HepG2 (cell line): ENCODE measurements around the gene TAF13. TPM values are rescaled to one million over a fixed set of nuclear protein-coding genes. Genes with fewer than 3 reads are reported as not detected.
A peak's percentile ranks its signal among the peaks of the same experiment; 100 is the strongest.

Experiments used
- FOXA1 ChIP-seq, 2 experiments: fragments of 450-650 bp in 1 of 2; sonication (generic) in 1 of 2; formaldehyde crosslinking in 1 of 2; IDR thresholded peaks; 2 replicates each; pipeline versions ENCODE4 v1.4.0 to v1.6.1; 2016 to 2020; ENCODE audit warnings: missing genetic modification reagents in 1 of 2
- FOXK1 ChIP-seq: sonication (generic); formaldehyde crosslinking; IDR thresholded peaks from 2 replicates; pipeline ENCODE4 v1.4.0; 2020; ENCODE audit warnings: low read depth, missing genetic modification reagents, borderline replicate concordance
- MEF2D ChIP-seq: sonication (generic); formaldehyde crosslinking; IDR thresholded peaks from 2 replicates; pipeline ENCODE4 v1.5.1; 2020; ENCODE audit warnings: mild to moderate bottlenecking, missing genetic modification reagents
- PAF1 ChIP-seq: IDR thresholded peaks from 2 replicates; pipeline ENCODE4 v1.6.1; 2016; ENCODE audit warnings: missing genetic modification reagents, missing compliant biosample characterization
- RAD21 ChIP-seq: fragments of 450-650 bp; formaldehyde crosslinking; IDR thresholded peaks from 2 replicates; pipeline ENCODE4 v1.5.0; 2020; ENCODE audit warnings: mild to moderate bottlenecking
- SAFB2 ChIP-seq: sonication (generic); formaldehyde crosslinking; IDR thresholded peaks from 2 replicates; pipeline ENCODE4 v1.5.1; 2020; ENCODE audit warnings: missing genetic modification reagents, low read depth, mild to moderate bottlenecking, borderline replicate concordance
- SKI ChIP-seq: fragments of 450-650 bp; IDR thresholded peaks from one replicate; pipeline ENCODE4 v1.6.1; 2018; ENCODE audit warnings: mild to moderate bottlenecking; ENCODE audit not compliant: partially characterized antibody
- SRSF1 ChIP-seq: fragments of 200-400 bp; formaldehyde crosslinking; optimal IDR thresholded peaks from 2 replicates; pipeline ENCODE3; 2017; ENCODE audit warnings: mild to moderate bottlenecking, low read depth, low read length, moderate library complexity
- TCF7 ChIP-seq: sonication (generic); IDR thresholded peaks from 2 replicates; pipeline ENCODE4 v1.6.1; 2016; ENCODE audit warnings: antibody characterized with exemption, low read depth
- ZMYM2 ChIP-seq: sonication (generic); formaldehyde crosslinking; IDR thresholded peaks from 2 replicates; pipeline ENCODE4 v1.8.0; 2022; ENCODE audit warnings: mild to moderate bottlenecking, missing genetic modification reagents
- ZNF124 ChIP-seq: sonication (generic); formaldehyde crosslinking; IDR thresholded peaks from 2 replicates; pipeline ENCODE4 v1.4.0; 2020; ENCODE audit warnings: missing genetic modification reagents
- ZNF253 ChIP-seq: sonication (generic); formaldehyde crosslinking; IDR thresholded peaks from 2 replicates; pipeline ENCODE4 v1.8.0; 2022; ENCODE audit warnings: mild to moderate bottlenecking, missing genetic modification reagents, borderline replicate concordance
- ZNF264 ChIP-seq: sonication (generic); formaldehyde crosslinking; IDR thresholded peaks from 2 replicates; pipeline ENCODE4 v1.4.0; 2020; ENCODE audit warnings: missing genetic modification reagents
- ZNF430 ChIP-seq: sonication (generic); formaldehyde crosslinking; IDR thresholded peaks from 2 replicates; pipeline ENCODE4 v1.9.0; 2021; ENCODE audit warnings: mild to moderate bottlenecking, missing genetic modification reagents
- ZNF432 ChIP-seq: sonication (generic); formaldehyde crosslinking; IDR thresholded peaks from 2 replicates; pipeline ENCODE4 v1.5.0; 2020; ENCODE audit warnings: missing genetic modification reagents, mild to moderate bottlenecking, borderline replicate concordance
- ZNF614 ChIP-seq: IDR thresholded peaks from 2 replicates; pipeline ENCODE4 v1.6.1; 2018; ENCODE audit warnings: missing biosample characterization, missing genetic modification reagents, inconsistent platforms, borderline replicate concordance
- ZNF83 ChIP-seq: sonication (generic); formaldehyde crosslinking; IDR thresholded peaks from 2 replicates; pipeline ENCODE4 v1.4.0; 2020; ENCODE audit warnings: missing genetic modification reagents, mild to moderate bottlenecking, borderline replicate concordance
- ZSCAN9 ChIP-seq: IDR thresholded peaks from 2 replicates; pipeline ENCODE4 v1.6.1; 2016; ENCODE audit warnings: borderline replicate concordance
- polyA plus RNA-seq, 8 experiments: library from polyadenylated mRNA; depleted of rRNA in 3 of 8; stranded (reverse) in 7 of 8; unstranded in 1 of 8; fragments of >200 nt; fragmentation: Illumina TruSeq in 4 of 8; extraction: Trizol in 4 of 8; gene quantifications; 2 replicates each; pipeline versions ENCODE4 v1.2.1 to v1.2.3, GENCODE V29; 2011 to 2016; ENCODE audit warnings: low read depth in 4 of 8, missing spikeins in 1 of 8, mixed read lengths in 1 of 8; ENCODE audit not compliant: insufficient read depth in 1 of 8
- total RNA-seq, 5 experiments: library from RNA; depleted of rRNA; stranded (reverse); fragments of >200 nt; fragmentation: Illumina TruSeq; extraction: Trizol; gene quantifications; 2 replicates each; pipeline ENCODE4 v1.2.3, GENCODE V29; 2016; ENCODE audit warnings: low read depth in 1 of 5
- TF ChIP-seq, protein P1 (sequence below): sonication (generic); formaldehyde crosslinking; IDR thresholded peaks from 2 replicates; pipeline ENCODE4 v1.4.0; 2020; ENCODE audit warnings: missing genetic modification reagents, mild to moderate bottlenecking, borderline replicate concordance
- TF ChIP-seq, protein P2 (sequence below): IDR thresholded peaks from 2 replicates; pipeline ENCODE4 v1.6.1; 2012; ENCODE audit warnings: low read depth, low read length, improper control_type of control experiment
- TF ChIP-seq, protein P3 (sequence below): sonication (generic); formaldehyde crosslinking; IDR thresholded peaks from 2 replicates; pipeline ENCODE4 v1.5.1; 2020; ENCODE audit warnings: mild to moderate bottlenecking, missing genetic modification reagents, moderate library complexity

Gene TAF13
- total and polyA plus RNA-seq, 2 of the 13 experiments (the other 11 are each of a cell fraction or from before 2014, with no cell fraction given), result 11.5 to 36.3 TPM

DNA sequence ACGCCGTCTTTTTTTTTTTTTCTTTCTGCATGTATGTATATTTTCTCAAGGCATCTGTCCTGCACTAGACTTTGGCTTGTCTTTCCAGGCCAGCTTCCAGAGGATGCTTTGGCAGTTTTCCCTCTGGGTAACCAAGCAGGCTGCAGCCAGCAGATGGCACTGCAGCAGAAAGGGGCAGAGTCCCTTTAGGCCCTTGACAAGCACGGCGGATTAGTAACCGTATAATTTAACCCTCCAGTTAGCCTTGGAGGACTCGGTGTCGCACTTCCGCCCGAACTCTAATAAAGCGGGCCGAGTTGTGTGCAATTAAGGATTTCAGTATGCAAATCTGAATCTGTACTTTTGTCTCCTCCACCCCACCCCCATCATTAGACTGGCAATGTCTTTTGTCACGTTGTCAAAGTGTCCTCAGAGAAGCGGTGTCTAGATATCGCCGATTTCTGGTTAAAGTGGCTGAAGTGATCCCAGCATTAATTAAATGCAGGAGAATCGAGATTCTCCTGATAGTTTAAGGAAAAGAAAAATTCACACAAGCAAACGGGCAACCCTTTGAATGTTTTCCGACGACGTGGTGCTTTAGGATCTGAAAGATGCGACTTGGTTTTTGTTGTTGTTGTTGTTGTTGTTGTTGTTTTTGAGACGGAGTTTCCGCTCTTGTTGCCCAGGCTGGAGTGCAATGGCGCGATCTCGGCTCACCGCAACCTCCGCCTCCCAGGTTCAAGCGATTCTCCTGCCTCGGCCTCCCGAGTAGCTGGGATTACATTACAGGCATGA, 13.6 kb upstream of the TAF13 start (continued):
- TF ChIP-seq ZNF430 (CRISPR knock-in tag) (peak; percentile 76), SAFB2 (CRISPR knock-in tag) (no peak), ZSCAN9 (CRISPR knock-in tag) (peak; percentile 85; the same call in 1 of the 2 replicates), ZNF614 (CRISPR knock-in tag) (peak; percentile 88; the same call in 1 of the 2 replicates), ZMYM2 (no peak), ZNF264 (CRISPR knock-in tag) (peak; percentile 97), ZNF124 (CRISPR knock-in tag) (peak; percentile 89; the same call in 1 of the 2 replicates), MEF2D (CRISPR knock-in tag) (0 out of 2 replicates have a peak, but pooled peaks have one; percentile 19), SKI (no peak), ZNF253 (CRISPR knock-in tag) (no peak), FOXA1 (IDR thresholded peaks at IDR 0.05) (no peak), FOXA1 (CRISPR knock-in tag; IDR thresholded peaks at IDR 0.05) (0 out of 2 replicates have a peak, but pooled peaks have one; percentile 13), ZNF83 (CRISPR knock-in tag) (no peak), FOXK1 (CRISPR knock-in tag) (peak; percentile 43; the same call in 1 of the 2 replicates), SRSF1 (no peak), ZNF432 (CRISPR knock-in tag) (no peak), TCF7 (no peak), PAF1 (CRISPR knock-in tag) (no peak), RAD21 (CRISPR knock-in tag) (peak; percentile 75; the same call in 1 of the 2 replicates)
- TF ChIP-seq, protein P1, sequence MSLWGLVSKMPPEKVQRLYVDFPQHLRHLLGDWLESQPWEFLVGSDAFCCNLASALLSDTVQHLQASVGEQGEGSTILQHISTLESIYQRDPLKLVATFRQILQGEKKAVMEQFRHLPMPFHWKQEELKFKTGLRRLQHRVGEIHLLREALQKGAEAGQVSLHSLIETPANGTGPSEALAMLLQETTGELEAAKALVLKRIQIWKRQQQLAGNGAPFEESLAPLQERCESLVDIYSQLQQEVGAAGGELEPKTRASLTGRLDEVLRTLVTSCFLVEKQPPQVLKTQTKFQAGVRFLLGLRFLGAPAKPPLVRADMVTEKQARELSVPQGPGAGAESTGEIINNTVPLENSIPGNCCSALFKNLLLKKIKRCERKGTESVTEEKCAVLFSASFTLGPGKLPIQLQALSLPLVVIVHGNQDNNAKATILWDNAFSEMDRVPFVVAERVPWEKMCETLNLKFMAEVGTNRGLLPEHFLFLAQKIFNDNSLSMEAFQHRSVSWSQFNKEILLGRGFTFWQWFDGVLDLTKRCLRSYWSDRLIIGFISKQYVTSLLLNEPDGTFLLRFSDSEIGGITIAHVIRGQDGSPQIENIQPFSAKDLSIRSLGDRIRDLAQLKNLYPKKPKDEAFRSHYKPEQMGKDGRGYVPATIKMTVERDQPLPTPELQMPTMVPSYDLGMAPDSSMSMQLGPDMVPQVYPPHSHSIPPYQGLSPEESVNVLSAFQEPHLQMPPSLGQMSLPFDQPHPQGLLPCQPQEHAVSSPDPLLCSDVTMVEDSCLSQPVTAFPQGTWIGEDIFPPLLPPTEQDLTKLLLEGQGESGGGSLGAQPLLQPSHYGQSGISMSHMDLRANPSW, result no peak
- TF ChIP-seq, protein P2, sequence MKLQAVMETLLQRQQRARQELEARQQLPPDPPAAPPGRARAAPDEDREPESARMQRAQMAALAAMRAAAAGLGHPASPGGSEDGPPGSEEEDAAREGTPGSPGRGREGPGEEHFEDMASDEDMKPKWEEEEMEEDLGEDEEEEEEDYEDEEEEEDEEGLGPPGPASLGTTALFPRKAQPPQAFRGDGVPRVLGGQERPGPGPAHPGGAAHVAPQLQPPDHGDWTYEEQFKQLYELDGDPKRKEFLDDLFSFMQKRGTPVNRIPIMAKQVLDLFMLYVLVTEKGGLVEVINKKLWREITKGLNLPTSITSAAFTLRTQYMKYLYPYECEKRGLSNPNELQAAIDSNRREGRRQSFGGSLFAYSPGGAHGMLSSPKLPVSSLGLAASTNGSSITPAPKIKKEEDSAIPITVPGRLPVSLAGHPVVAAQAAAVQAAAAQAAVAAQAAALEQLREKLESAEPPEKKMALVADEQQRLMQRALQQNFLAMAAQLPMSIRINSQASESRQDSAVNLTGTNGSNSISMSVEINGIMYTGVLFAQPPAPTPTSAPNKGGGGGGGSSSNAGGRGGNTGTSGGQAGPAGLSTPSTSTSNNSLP, result peak; percentile 65; the same call in 1 of the 2 replicates
- TF ChIP-seq, protein P3, sequence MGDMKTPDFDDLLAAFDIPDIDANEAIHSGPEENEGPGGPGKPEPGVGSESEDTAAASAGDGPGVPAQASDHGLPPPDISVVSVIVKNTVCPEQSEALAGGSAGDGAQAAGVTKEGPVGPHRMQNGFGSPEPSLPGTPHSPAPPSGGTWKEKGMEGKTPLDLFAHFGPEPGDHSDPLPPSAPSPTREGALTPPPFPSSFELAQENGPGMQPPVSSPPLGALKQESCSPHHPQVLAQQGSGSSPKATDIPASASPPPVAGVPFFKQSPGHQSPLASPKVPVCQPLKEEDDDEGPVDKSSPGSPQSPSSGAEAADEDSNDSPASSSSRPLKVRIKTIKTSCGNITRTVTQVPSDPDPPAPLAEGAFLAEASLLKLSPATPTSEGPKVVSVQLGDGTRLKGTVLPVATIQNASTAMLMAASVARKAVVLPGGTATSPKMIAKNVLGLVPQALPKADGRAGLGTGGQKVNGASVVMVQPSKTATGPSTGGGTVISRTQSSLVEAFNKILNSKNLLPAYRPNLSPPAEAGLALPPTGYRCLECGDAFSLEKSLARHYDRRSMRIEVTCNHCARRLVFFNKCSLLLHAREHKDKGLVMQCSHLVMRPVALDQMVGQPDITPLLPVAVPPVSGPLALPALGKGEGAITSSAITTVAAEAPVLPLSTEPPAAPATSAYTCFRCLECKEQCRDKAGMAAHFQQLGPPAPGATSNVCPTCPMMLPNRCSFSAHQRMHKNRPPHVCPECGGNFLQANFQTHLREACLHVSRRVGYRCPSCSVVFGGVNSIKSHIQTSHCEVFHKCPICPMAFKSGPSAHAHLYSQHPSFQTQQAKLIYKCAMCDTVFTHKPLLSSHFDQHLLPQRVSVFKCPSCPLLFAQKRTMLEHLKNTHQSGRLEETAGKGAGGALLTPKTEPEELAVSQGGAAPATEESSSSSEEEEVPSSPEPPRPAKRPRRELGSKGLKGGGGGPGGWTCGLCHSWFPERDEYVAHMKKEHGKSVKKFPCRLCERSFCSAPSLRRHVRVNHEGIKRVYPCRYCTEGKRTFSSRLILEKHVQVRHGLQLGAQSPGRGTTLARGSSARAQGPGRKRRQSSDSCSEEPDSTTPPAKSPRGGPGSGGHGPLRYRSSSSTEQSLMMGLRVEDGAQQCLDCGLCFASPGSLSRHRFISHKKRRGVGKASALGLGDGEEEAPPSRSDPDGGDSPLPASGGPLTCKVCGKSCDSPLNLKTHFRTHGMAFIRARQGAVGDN (CRISPR knock-in tag), result no peak; the same call in 1 of the 2 replicates
